HepG2 (cell line): Measurements from ENCODE around the gene FMOD. TPM values are rescaled to one million over a fixed set of nuclear protein-coding genes. Genes with fewer than 3 reads are reported as not detected.

ENCODE experiments used
- ATAC-seq: fragments of 200-7000 bp; cut with Tn5 transposase; 3 replicates; pipeline ENCODE4 v1.9.1; 2020; ENCODE audit warnings: mild to moderate bottlenecking, moderate library complexity
- BruUV-seq: library from RNA; stranded (reverse); fragments of 400-500 nt; replicated peaks from 2 replicates; lab custom pipeline; 2021; lab: Mats Ljungman, UMichigan
- CTCF ChIA-PET: fragments of 300-600 bp; formaldehyde crosslinking; extraction: SDS; loops from one replicate; lab custom pipeline; 2021; ENCODE audit warnings: low total read pairs, inconsistent platforms, low intra/inter-chr PET ratio; lab: Yijun Ruan, JAX
- POLR2A ChIA-PET: fragments of 350-600 bp; sonication (Branson Sonifier 250); formaldehyde crosslinking; loops from one replicate; lab custom pipeline; 2020; ENCODE audit warnings: antibody characterized with exemption, inconsistent platforms; lab: Yijun Ruan, JAX
- DNase-seq: peaks from one replicate; pipeline ENCODE4 v3.0.0-alpha.2; 2015; ENCODE audit warnings: low spot score
- FAIRE-seq: peaks from 3 replicates; lab custom pipeline; 2011; peaks lifted over from hg19 to GRCh38; lab: Jason Lieb, UNC
- H2AFZ ChIP-seq: one replicate; pipeline ENCODE4 v1.6.1; 2011; ENCODE audit warnings: low read length, inconsistent platforms
- H3K27ac ChIP-seq: fragments of 300-600 bp; 3 replicates; pipeline ENCODE4 v1.8.0; 2011; ENCODE audit warnings: mixed run types, mild to moderate bottlenecking, mixed read lengths, low read length, inconsistent platforms; ENCODE audit not compliant: insufficient read depth; ENCODE audit errors: extremely low read length
- H3K27me3 ChIP-seq, 2 experiments: fragments of 200-600 bp in 1 of 2; 2 replicates in 1 of 2; 3 replicates in 1 of 2; pipeline versions ENCODE4 v1.6.0 to v1.8.0; 2011; ENCODE audit warnings: low read length in 2 of 2, mild to moderate bottlenecking in 2 of 2, moderate library complexity in 2 of 2, inconsistent platforms in 1 of 2; ENCODE audit not compliant: insufficient read depth in 2 of 2, control insufficient read depth in 1 of 2
- H3K36me3 ChIP-seq, 2 experiments: fragments of 200-600 bp in 1 of 2; replicated peaks in 1 of 2; 2 replicates in 1 of 2; 3 replicates in 1 of 2; pipeline versions ENCODE4 v1.5.1 to v1.8.0; 2011; ENCODE audit warnings: low read length in 2 of 2, inconsistent platforms in 1 of 2; ENCODE audit not compliant: insufficient read depth in 2 of 2, control insufficient read depth in 1 of 2
- H3K4me1 ChIP-seq: 2 replicates; pipeline ENCODE4 v1.5.1; 2012; ENCODE audit warnings: low read length, inconsistent platforms; ENCODE audit not compliant: insufficient read depth
- H3K4me2 ChIP-seq: 2 replicates; pipeline ENCODE4 v1.6.0; 2011; ENCODE audit warnings: low read depth, low read length, inconsistent platforms
- H3K4me3 ChIP-seq, 3 experiments: fragments of 200-600 bp in 1 of 3; sonication (generic), shearing (Covaris generic) in 1 of 3; replicated peaks in 1 of 3; 2 replicates each; pipeline ENCODE4 v1.5.1; 2011 to 2016; ENCODE audit warnings: low read length in 3 of 3, inconsistent platforms in 2 of 3, low read depth in 2 of 3, mild to moderate bottlenecking in 2 of 3, control low read depth in 1 of 3, mixed read lengths in 1 of 3; ENCODE audit not compliant: insufficient read depth in 1 of 3
- H3K79me2 ChIP-seq: one replicate; pipeline ENCODE4 v1.6.1; 2011; ENCODE audit warnings: low read length, inconsistent platforms; ENCODE audit not compliant: insufficient read depth
- H3K9ac ChIP-seq: 2 replicates; pipeline ENCODE4 v1.6.0; 2011; ENCODE audit warnings: mild to moderate bottlenecking, low read depth, low read length, inconsistent platforms; ENCODE audit not compliant: insufficient read depth
- H3K9me3 ChIP-seq: 2 replicates; pipeline ENCODE4 v1.5.1; 2012; ENCODE audit warnings: mild to moderate bottlenecking, low read length
- H4K20me1 ChIP-seq: 2 replicates; pipeline ENCODE4 v1.6.0; 2011; ENCODE audit warnings: inconsistent platforms, mild to moderate bottlenecking, low read length, moderate library complexity; ENCODE audit not compliant: insufficient read depth
- HNF1B ChIP-seq: sonication (generic); formaldehyde crosslinking; IDR thresholded peaks from 2 replicates; pipeline ENCODE4 v1.5.1; 2020; ENCODE audit warnings: mild to moderate bottlenecking, moderate library complexity, missing genetic modification reagents
- KAT7 ChIP-seq: IDR thresholded peaks from 2 replicates; pipeline ENCODE4 v1.6.1; 2018; ENCODE audit warnings: borderline replicate concordance, missing compliant biosample characterization
- TARDBP ChIP-seq: sonication (generic); formaldehyde crosslinking; IDR thresholded peaks from 2 replicates; pipeline ENCODE4 v1.8.0; 2022; ENCODE audit warnings: mild to moderate bottlenecking, missing genetic modification reagents
- TBX2 ChIP-seq: sonication (generic); formaldehyde crosslinking; IDR thresholded peaks from 2 replicates; pipeline ENCODE4 v1.5.0; 2020; ENCODE audit warnings: missing genetic modification reagents, mild to moderate bottlenecking, borderline replicate concordance
- ZNF776 ChIP-seq: sonication (generic); formaldehyde crosslinking; IDR thresholded peaks from 2 replicates; pipeline ENCODE4 v1.4.0; 2020; ENCODE audit warnings: mild to moderate bottlenecking, missing genetic modification reagents
- ZNF878 ChIP-seq: sonication (generic); formaldehyde crosslinking; IDR thresholded peaks from 2 replicates; pipeline ENCODE4 v1.8.1; 2023; ENCODE audit warnings: mild to moderate bottlenecking, missing genetic modification reagents, moderate library complexity
- WGBS: methylation state at CpG from one replicate; pipeline ENCODE4 v1.1.6; 2017; ENCODE audit warnings: low lambda C conversion rate; 5-methylcytosine and 5-hydroxymethylcytosine counted together
- in situ Hi-C: cut with HindIII; loops from 2 replicates; pipeline ENCODE4 v1.10.0; 2017; ENCODE audit warnings: low pct_unique_long_range_greater_than_20kb; ENCODE audit not compliant: extremely low pct_ligation_motif_present
- intact Hi-C: fragments of 100-400 bp; cut with micrococcal nuclease; formaldehyde crosslinking; loops from one replicate; pipeline ENCODE4 v1.10.0; 2022; ENCODE audit not compliant: unreplicated experiment
- polyA plus RNA-seq, 8 experiments: library from polyadenylated mRNA; depleted of rRNA in 3 of 8; stranded (reverse) in 7 of 8; unstranded in 1 of 8; fragments of >200 nt; fragmentation: Illumina TruSeq in 4 of 8; extraction: Trizol in 4 of 8; gene quantifications; 2 replicates each; pipeline versions ENCODE4 v1.2.1 to v1.2.3, GENCODE V29; 2011 to 2016; ENCODE audit warnings: low read depth in 4 of 8, missing spikeins in 1 of 8, mixed read lengths in 1 of 8; ENCODE audit not compliant: insufficient read depth in 1 of 8
- total RNA-seq, 5 experiments: library from RNA; depleted of rRNA; stranded (reverse); fragments of >200 nt; fragmentation: Illumina TruSeq; extraction: Trizol; gene quantifications; 2 replicates each; pipeline ENCODE4 v1.2.3, GENCODE V29; 2016; ENCODE audit warnings: low read depth in 1 of 5
- TF ChIP-seq, protein P1 (sequence below): IDR thresholded peaks from 2 replicates; pipeline ENCODE4 v1.6.1; 2016; ENCODE audit warnings: mild to moderate bottlenecking
- TF ChIP-seq, protein P2 (sequence below): sonication (generic); formaldehyde crosslinking; IDR thresholded peaks from 2 replicates; pipeline ENCODE4 v1.4.0; 2020; ENCODE audit warnings: missing genetic modification reagents

FMOD gene
- total and polyA plus RNA-seq, 2 of the 13 experiments (the other 11 are each of a cell fraction or from before 2014, with no cell fraction given), result 0.08 TPM; not detected in 1

DNA sequence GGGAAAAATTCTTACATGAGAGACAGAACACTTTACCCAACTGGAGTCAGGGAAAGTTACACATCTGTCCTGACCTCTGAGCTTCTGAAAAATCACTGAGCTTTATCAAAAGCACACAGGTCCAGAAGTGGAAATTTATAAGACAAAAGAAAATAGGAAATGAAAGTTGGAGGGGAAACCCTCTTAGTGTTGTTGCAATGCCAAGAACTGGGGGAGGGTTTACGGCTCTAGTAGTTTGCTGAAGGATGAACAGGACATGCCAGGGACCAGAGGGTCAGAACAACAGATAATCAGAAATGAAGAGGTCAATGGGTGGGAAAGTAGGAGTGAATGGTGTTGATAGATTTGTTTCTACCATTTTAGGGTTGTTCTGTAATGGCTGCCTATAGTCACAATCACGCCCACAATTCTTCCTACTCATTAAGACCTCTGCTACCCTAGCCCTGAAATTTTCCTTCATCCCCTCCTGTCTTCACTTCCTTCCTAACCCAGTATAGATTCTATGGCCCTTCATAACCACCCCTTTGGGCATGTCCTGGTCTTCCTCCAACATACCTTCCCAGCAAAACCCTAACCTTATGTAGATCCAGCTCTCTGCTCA lies 30.3 kb upstream of the FMOD start:
- CTCF ChIA-PET, result no interaction called here
- no peak for ATAC-seq
- FAIRE-seq, result no peak

More for the DNA sequence above, 30.3 kb upstream of the FMOD start:
- Histone ChIP-seq H3K27ac (no peak overlapping the region), H4K20me1 (no peaks in the 10 kb centered on the region), H3K9ac (no peak overlapping the region), H3K36me3 (no peaks in the 10 kb centered on the region), H3K4me1 (no peaks in the 10 kb centered on the region), H3K9me3 (no peaks in the 10 kb centered on the region), H3K4me3 (no peak overlapping the region), H3K4me2 (no peak overlapping the region), H3K79me2 (no peaks in the 10 kb centered on the region), H3K27me3 (no peaks in the 10 kb centered on the region; a peak in 1 of 5 replicates), H2AFZ (no peak overlapping the region)
- WGBS, result 4% methylated on average over 2 of the region's 2 CpGs
- no TSS peak for BruUV-seq
- intact Hi-C loops, result no loop called here
- in situ Hi-C loops, result no loop called here
- DNase-seq, result no peak
- POLR2A ChIA-PET, result no interaction called here
- TF ChIP-seq ZNF878 (CRISPR knock-in tag) (no peak), HNF1B (CRISPR knock-in tag) (no peak), ZNF776 (no peak), TBX2 (CRISPR knock-in tag) (no peak), TARDBP (CRISPR knock-in tag) (no peak), KAT7 (CRISPR knock-in tag) (no peak)
- TF ChIP-seq, protein P1, sequence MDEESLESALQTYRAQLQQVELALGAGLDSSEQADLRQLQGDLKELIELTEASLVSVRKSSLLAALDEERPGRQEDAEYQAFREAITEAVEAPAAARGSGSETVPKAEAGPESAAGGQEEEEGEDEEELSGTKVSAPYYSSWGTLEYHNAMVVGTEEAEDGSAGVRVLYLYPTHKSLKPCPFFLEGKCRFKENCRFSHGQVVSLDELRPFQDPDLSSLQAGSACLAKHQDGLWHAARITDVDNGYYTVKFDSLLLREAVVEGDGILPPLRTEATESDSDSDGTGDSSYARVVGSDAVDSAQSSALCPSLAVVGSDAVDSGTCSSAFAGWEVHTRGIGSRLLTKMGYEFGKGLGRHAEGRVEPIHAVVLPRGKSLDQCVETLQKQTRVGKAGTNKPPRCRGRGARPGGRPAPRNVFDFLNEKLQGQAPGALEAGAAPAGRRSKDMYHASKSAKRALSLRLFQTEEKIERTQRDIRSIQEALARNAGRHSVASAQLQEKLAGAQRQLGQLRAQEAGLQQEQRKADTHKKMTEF (CRISPR knock-in tag), result no peak
- TF ChIP-seq, protein P2, sequence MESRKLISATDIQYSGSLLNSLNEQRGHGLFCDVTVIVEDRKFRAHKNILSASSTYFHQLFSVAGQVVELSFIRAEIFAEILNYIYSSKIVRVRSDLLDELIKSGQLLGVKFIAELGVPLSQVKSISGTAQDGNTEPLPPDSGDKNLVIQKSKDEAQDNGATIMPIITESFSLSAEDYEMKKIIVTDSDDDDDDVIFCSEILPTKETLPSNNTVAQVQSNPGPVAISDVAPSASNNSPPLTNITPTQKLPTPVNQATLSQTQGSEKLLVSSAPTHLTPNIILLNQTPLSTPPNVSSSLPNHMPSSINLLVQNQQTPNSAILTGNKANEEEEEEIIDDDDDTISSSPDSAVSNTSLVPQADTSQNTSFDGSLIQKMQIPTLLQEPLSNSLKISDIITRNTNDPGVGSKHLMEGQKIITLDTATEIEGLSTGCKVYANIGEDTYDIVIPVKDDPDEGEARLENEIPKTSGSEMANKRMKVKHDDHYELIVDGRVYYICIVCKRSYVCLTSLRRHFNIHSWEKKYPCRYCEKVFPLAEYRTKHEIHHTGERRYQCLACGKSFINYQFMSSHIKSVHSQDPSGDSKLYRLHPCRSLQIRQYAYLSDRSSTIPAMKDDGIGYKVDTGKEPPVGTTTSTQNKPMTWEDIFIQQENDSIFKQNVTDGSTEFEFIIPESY, result no peak
